H9 (cell line): ENCODE data around the gene ZNF521. TPM values are rescaled to one million over a fixed set of nuclear protein-coding genes. Genes with fewer than 3 reads are reported as not detected.

ENCODE experiments used
- DNase-seq: peaks from one replicate; pipeline ENCODE4 v3.0.0-alpha.2; 2017
- H2AFZ ChIP-seq: one replicate; pipeline ENCODE4 v1.6.1; 2013; ENCODE audit warnings: mild to moderate bottlenecking, low read length, control low read depth, moderate library complexity
- H2AK5ac ChIP-seq: 2 replicates; pipeline ENCODE4 v1.6.1; 2013; ENCODE audit warnings: low read length, control low read depth, mixed read lengths; ENCODE audit not compliant: insufficient read length
- H2BK120ac ChIP-seq: one replicate; pipeline ENCODE4 v1.6.1; 2013; ENCODE audit warnings: low read depth, mild to moderate bottlenecking, low read length, control low read depth, inconsistent platforms; ENCODE audit not compliant: poor library complexity, severe bottlenecking
- H2BK12ac ChIP-seq: 2 replicates; pipeline ENCODE4 v1.6.1; 2013; ENCODE audit warnings: low read length, control low read depth, mixed read lengths, low read depth; ENCODE audit not compliant: insufficient read length
- H2BK15ac ChIP-seq: 2 replicates; pipeline ENCODE4 v1.6.1; 2013; ENCODE audit warnings: low read depth, low read length, control low read depth
- H2BK20ac ChIP-seq: one replicate; pipeline ENCODE4 v1.6.1; 2013; ENCODE audit warnings: low read depth, mild to moderate bottlenecking, low read length, control low read depth, inconsistent platforms; ENCODE audit not compliant: poor library complexity, severe bottlenecking
- H2BK5ac ChIP-seq: 2 replicates; pipeline ENCODE4 v1.6.1; 2013; ENCODE audit warnings: low read length, control low read depth, mixed read lengths; ENCODE audit not compliant: insufficient read length
- H3K14ac ChIP-seq: 2 replicates; pipeline ENCODE4 v1.6.1; 2013; ENCODE audit warnings: low read length, control low read depth; ENCODE audit not compliant: insufficient read depth
- H3K18ac ChIP-seq: 2 replicates; pipeline ENCODE4 v1.6.1; 2013; ENCODE audit warnings: low read depth, mild to moderate bottlenecking, mixed read lengths, low read length, control low read depth; ENCODE audit not compliant: insufficient read length
- H3K23ac ChIP-seq: 2 replicates; pipeline ENCODE4 v1.6.1; 2013; ENCODE audit warnings: low read length, control low read depth, mixed read lengths, low read depth; ENCODE audit not compliant: insufficient read length
- H3K23me2 ChIP-seq: 2 replicates; pipeline ENCODE4 v1.6.1; 2013; ENCODE audit warnings: low read depth, mild to moderate bottlenecking, mixed read lengths, low read length, control low read depth; ENCODE audit not compliant: insufficient read length, poor library complexity, severe bottlenecking
- H3K27ac ChIP-seq: 2 replicates; pipeline ENCODE4 v1.5.1; 2013; ENCODE audit warnings: low read length, control low read depth, mixed read lengths, low read depth; ENCODE audit not compliant: insufficient read length
- H3K27me3 ChIP-seq: 2 replicates; pipeline ENCODE4 v1.6.1; 2013; ENCODE audit warnings: low read length, control low read depth, inconsistent platforms; ENCODE audit not compliant: insufficient read depth
- H3K4ac ChIP-seq: 2 replicates; pipeline ENCODE4 v1.6.1; 2013; ENCODE audit warnings: low read depth, mild to moderate bottlenecking, control low read depth, inconsistent platforms, low read length, moderate library complexity
- H3K4me1 ChIP-seq: 2 replicates; pipeline ENCODE4 v1.6.1; 2013; ENCODE audit warnings: low read length, control low read depth, inconsistent platforms; ENCODE audit not compliant: insufficient read depth
- H3K4me2 ChIP-seq: 2 replicates; pipeline ENCODE4 v1.6.1; 2013; ENCODE audit warnings: low read length, control low read depth, mixed read lengths; ENCODE audit not compliant: insufficient read length, insufficient read depth
- H3K56ac ChIP-seq: 2 replicates; pipeline ENCODE4 v1.6.1; 2013; ENCODE audit warnings: low read depth, mild to moderate bottlenecking, mixed read lengths, low read length, control low read depth; ENCODE audit not compliant: insufficient read length
- H3K79me1 ChIP-seq: 2 replicates; pipeline ENCODE4 v1.6.1; 2013; ENCODE audit warnings: low read depth, mild to moderate bottlenecking, moderate library complexity, low read length, control low read depth, inconsistent platforms; ENCODE audit not compliant: insufficient read depth, poor library complexity, severe bottlenecking
- H3K79me2 ChIP-seq: 2 replicates; pipeline ENCODE4 v1.6.1; 2013; ENCODE audit warnings: low read length, control low read depth, inconsistent platforms; ENCODE audit not compliant: insufficient read depth
- H3K9ac ChIP-seq: 2 replicates; pipeline ENCODE4 v1.6.1; 2013; ENCODE audit warnings: low read length, control low read depth, mixed read lengths; ENCODE audit not compliant: insufficient read length; ENCODE audit errors: extremely low read depth
- H3K9me3 ChIP-seq: one replicate; pipeline ENCODE4 v1.6.1; 2013; ENCODE audit warnings: low read depth, low read length, inconsistent platforms; ENCODE audit not compliant: control insufficient read depth
- H3T11ph ChIP-seq: one replicate; pipeline ENCODE4 v1.6.1; 2013; ENCODE audit warnings: mild to moderate bottlenecking, low read length, control low read depth, inconsistent platforms
- H4K20me1 ChIP-seq: one replicate; pipeline ENCODE4 v1.6.1; 2013; ENCODE audit not compliant: control insufficient read depth, insufficient read length, insufficient read depth
- H4K5ac ChIP-seq: 2 replicates; pipeline ENCODE4 v1.6.1; 2013; ENCODE audit warnings: low read depth, mild to moderate bottlenecking, mixed read lengths, low read length, control low read depth; ENCODE audit not compliant: insufficient read length
- H4K8ac ChIP-seq: replicated peaks from 2 replicates; pipeline ENCODE4 v1.6.1; 2013; ENCODE audit warnings: low read length, control low read depth, mixed read lengths, low read depth; ENCODE audit not compliant: insufficient read length
- H4K91ac ChIP-seq: 2 replicates; pipeline ENCODE4 v1.6.1; 2013; ENCODE audit warnings: low read depth, mild to moderate bottlenecking, moderate library complexity, mixed read lengths, low read length, control low read depth; ENCODE audit not compliant: insufficient read length
- H3K27ac Mint-ChIP-seq, 3 experiments: 2 replicates in 2 of 3; 3 replicates in 1 of 3; pipeline ENCODE4 v1.8.0; 2020 to 2021; ENCODE audit warnings: mixed read lengths in 3 of 3, mild to moderate bottlenecking in 1 of 3, moderate library complexity in 1 of 3
- H3K27me3 Mint-ChIP-seq: 2 replicates; pipeline ENCODE4 v1.8.0; 2021; ENCODE audit warnings: low read depth, mild to moderate bottlenecking, moderate library complexity, mixed read lengths
- H3K36me3 Mint-ChIP-seq, 3 experiments: 2 replicates in 2 of 3; 3 replicates in 1 of 3; pipeline ENCODE4 v1.8.0; 2020 to 2021; ENCODE audit warnings: low read depth in 3 of 3, mixed read lengths in 3 of 3; ENCODE audit not compliant: insufficient read depth in 1 of 3
- H3K4me1 Mint-ChIP-seq, 2 experiments: 2 replicates each; pipeline ENCODE4 v1.8.0; 2020; ENCODE audit warnings: mixed read lengths in 2 of 2
- H3K4me3 Mint-ChIP-seq, 2 experiments: 2 replicates in 1 of 2; 3 replicates in 1 of 2; pipeline ENCODE4 v1.8.0; 2020 to 2021; ENCODE audit warnings: mild to moderate bottlenecking in 2 of 2, mixed read lengths in 2 of 2, moderate library complexity in 1 of 2
- H3K9me3 Mint-ChIP-seq, 2 experiments: 2 replicates in 1 of 2; 3 replicates in 1 of 2; pipeline ENCODE4 v1.8.0; 2020; ENCODE audit warnings: mild to moderate bottlenecking in 2 of 2, mixed read lengths in 2 of 2, moderate library complexity in 1 of 2
- WGBS: extraction: QIAGEN DNeasy Blood & Tissue Kit; methylation state at CpG from one replicate; pipeline ENCODE4 v1.1.7; 2013; ENCODE audit warnings: missing lambda C conversion rate, low lambda C conversion rate, mixed read lengths; ENCODE audit not compliant: insufficient read length; ENCODE audit errors: extremely low coverage; 5-methylcytosine and 5-hydroxymethylcytosine counted together
- total RNA-seq: library from RNA; stranded (reverse); gene quantifications from 2 replicates; pipeline ENCODE4 v1.2.1, GENCODE V29; 2021
- TF ChIP-seq, protein P1 (sequence below): fragments of 200-600 bp; sonication (generic); conservative IDR thresholded peaks from 3 replicates; pipeline ENCODE4 v1.8.0; 2021; ENCODE audit warnings: antibody characterized with exemption, mild to moderate bottlenecking

Gene ZNF521
- total RNA-seq, 1 experiment from 2014 or later: 3.3 TPM

DNA sequence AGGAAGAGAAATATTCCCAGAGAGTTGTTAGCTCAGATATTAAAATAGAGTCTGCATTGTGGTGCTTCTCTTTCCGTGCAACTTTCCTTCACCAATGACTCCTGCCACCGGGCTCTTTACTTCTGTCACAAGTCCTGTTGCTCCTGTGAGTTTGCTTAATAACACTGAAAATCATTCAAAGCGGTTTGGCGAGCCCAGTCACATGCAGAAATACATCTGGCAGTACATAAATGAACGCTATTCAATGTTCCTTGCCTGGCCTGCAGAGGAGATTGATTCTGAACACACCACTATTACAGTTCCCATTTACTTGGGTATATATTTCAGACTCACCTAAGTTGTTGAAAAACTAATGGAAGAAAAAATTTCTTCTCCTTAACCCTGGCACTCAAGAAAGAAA lies 276.6 kb downstream of the ZNF521 start:
- H2BK20ac ChIP-seq: no peak overlapping the region
- H2BK12ac ChIP-seq: no peak overlapping the region
- no peaks in the 10 kb centered on the region for H3K79me2 ChIP-seq
- no peak overlapping the region for H2BK5ac ChIP-seq
- WGBS: no CpG with 5 or more reads among the region's 5 CpGs
- no peak overlapping the region for H3K14ac ChIP-seq
- Mint-ChIP-seq H3K36me3 (no peaks in the 10 kb centered on the region), H3K27me3 (peaks cover under 1% of the 10 kb centered on the region), H3K4me1 (peaks cover 47 to 74% of the 10 kb centered on the region in 2 experiments), H3K4me3 (no peak overlapping the region), H3K9me3 (no peaks in the 10 kb centered on the region), H3K27ac (no peak overlapping the region)
- H3K27me3 ChIP-seq: no peaks in the 10 kb centered on the region
- no peaks in the 10 kb centered on the region for H3K79me1 ChIP-seq
- no peak overlapping the region for H4K91ac ChIP-seq
- no peak overlapping the region for H2AK5ac ChIP-seq
- no peak overlapping the region for H2BK15ac ChIP-seq
- H3K27ac ChIP-seq: no peak overlapping the region
- H3K4me1 ChIP-seq: peaks cover 7% of the 10 kb centered on the region
- H4K8ac ChIP-seq: no peak overlapping the region
- no peak overlapping the region for H3K9ac ChIP-seq
- H3K4me2 ChIP-seq: no peak overlapping the region
- H2BK120ac ChIP-seq: no peak overlapping the region
- no peak for DNase-seq
- no peak overlapping the region for H4K5ac ChIP-seq
- H3K23ac ChIP-seq: no peak overlapping the region
- H3K9me3 ChIP-seq: no peaks in the 10 kb centered on the region
- H3K4ac ChIP-seq: no peak overlapping the region
- TF ChIP-seq, protein P1, sequence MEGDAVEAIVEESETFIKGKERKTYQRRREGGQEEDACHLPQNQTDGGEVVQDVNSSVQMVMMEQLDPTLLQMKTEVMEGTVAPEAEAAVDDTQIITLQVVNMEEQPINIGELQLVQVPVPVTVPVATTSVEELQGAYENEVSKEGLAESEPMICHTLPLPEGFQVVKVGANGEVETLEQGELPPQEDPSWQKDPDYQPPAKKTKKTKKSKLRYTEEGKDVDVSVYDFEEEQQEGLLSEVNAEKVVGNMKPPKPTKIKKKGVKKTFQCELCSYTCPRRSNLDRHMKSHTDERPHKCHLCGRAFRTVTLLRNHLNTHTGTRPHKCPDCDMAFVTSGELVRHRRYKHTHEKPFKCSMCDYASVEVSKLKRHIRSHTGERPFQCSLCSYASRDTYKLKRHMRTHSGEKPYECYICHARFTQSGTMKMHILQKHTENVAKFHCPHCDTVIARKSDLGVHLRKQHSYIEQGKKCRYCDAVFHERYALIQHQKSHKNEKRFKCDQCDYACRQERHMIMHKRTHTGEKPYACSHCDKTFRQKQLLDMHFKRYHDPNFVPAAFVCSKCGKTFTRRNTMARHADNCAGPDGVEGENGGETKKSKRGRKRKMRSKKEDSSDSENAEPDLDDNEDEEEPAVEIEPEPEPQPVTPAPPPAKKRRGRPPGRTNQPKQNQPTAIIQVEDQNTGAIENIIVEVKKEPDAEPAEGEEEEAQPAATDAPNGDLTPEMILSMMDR: no peak
- no peak overlapping the region for H3K18ac ChIP-seq
- no peak overlapping the region for H2AFZ ChIP-seq
- no peaks in the 10 kb centered on the region for H4K20me1 ChIP-seq
- no peaks in the 10 kb centered on the region for H3K23me2 ChIP-seq
- H3K56ac ChIP-seq: no peak overlapping the region
- H3T11ph ChIP-seq: no peak overlapping the region
